CD14-positive monocyte (primary cell): Measurements from ENCODE around the gene MEGF6. TPM values are rescaled to one million over a fixed set of nuclear protein-coding genes. Genes with fewer than 3 reads are reported as not detected.

Source experiments
- DNase-seq, 3 donors: peaks; one replicate each; pipeline ENCODE4 v3.0.0-alpha.2; 2011 to 2022
- H2AFZ ChIP-seq: 2 replicates; pipeline ENCODE4 v1.6.0; 2012; ENCODE audit warnings: mild to moderate bottlenecking, low read depth, low read length, inconsistent platforms; ENCODE audit not compliant: insufficient read depth, poor library complexity, severe bottlenecking
- H3K27ac ChIP-seq, 2 donors: 1 replicate in 1 of 2; 2 replicates in 1 of 2; pipeline ENCODE4 v1.5.1; 2012 to 2013; ENCODE audit warnings: low read length in 2 of 2, control low read depth in 1 of 2, inconsistent platforms in 1 of 2, low read depth in 1 of 2, mild to moderate bottlenecking in 1 of 2
- H3K27me3 ChIP-seq, 2 donors: one replicate each; pipeline versions ENCODE4 v1.6.0 to v1.6.1; 2011 to 2013; ENCODE audit warnings: low read length in 2 of 2; ENCODE audit not compliant: control insufficient read depth in 2 of 2, insufficient read depth in 2 of 2
- H3K36me3 ChIP-seq, 2 donors: replicated peaks in 1 of 2; 1 replicate in 1 of 2; 2 replicates in 1 of 2; pipeline versions ENCODE4 v1.5.1 to v1.6.1; 2012 to 2013; ENCODE audit warnings: low read length in 2 of 2, control low read depth in 1 of 2, inconsistent platforms in 1 of 2, mild to moderate bottlenecking in 1 of 2; ENCODE audit not compliant: insufficient read depth in 2 of 2, control insufficient read depth in 1 of 2
- H3K4me1 ChIP-seq, 2 donors: 1 replicate in 1 of 2; 2 replicates in 1 of 2; pipeline versions ENCODE4 v1.5.1 to v1.6.1; 2012 to 2013; ENCODE audit warnings: low read length in 2 of 2, control low read depth in 1 of 2, inconsistent platforms in 1 of 2, mild to moderate bottlenecking in 1 of 2, moderate library complexity in 1 of 2; ENCODE audit not compliant: insufficient read depth in 2 of 2, control insufficient read depth in 1 of 2
- H3K4me2 ChIP-seq: replicated peaks from 2 replicates; pipeline ENCODE3; 2012; ENCODE audit warnings: low read length, moderate library complexity, mild to moderate bottlenecking; ENCODE audit not compliant: poor library complexity, severe bottlenecking; ENCODE audit errors: extremely low read depth
- H3K4me3 ChIP-seq, 3 experiments: fragments of 200-600 bp in 1 of 3; sonication (generic) in 1 of 3; replicated peaks in 1 of 3; 1 replicate in 2 of 3; 2 replicates in 1 of 3; pipeline ENCODE4 v1.5.1; 2011 to 2013; ENCODE audit warnings: low read length in 3 of 3, mild to moderate bottlenecking in 3 of 3, control low read depth in 2 of 3, low read depth in 2 of 3, inconsistent platforms in 1 of 3, moderate library complexity in 1 of 3
- H3K79me2 ChIP-seq: 2 replicates; pipeline ENCODE4 v1.6.0; 2012; ENCODE audit warnings: mild to moderate bottlenecking, control low read depth, inconsistent platforms, low read length, moderate library complexity; ENCODE audit not compliant: insufficient read depth
- H3K9ac ChIP-seq: 2 replicates; pipeline ENCODE4 v1.6.0; 2017; ENCODE audit warnings: low read length, mild to moderate bottlenecking; ENCODE audit not compliant: insufficient read depth, poor library complexity, severe bottlenecking
- H3K9me3 ChIP-seq, 2 donors: replicated peaks in 1 of 2; 1 replicate in 1 of 2; 2 replicates in 1 of 2; pipeline versions ENCODE4 v1.5.1 to v1.6.1; 2012 to 2013; ENCODE audit warnings: low read length in 2 of 2, control low read depth in 1 of 2; ENCODE audit not compliant: control insufficient read depth in 1 of 2, insufficient read depth in 1 of 2
- H4K20me1 ChIP-seq: 2 replicates; pipeline ENCODE4 v1.6.0; 2012; ENCODE audit warnings: mild to moderate bottlenecking, low read length, control low read depth, moderate library complexity; ENCODE audit not compliant: insufficient read depth
- H3K27ac Mint-ChIP-seq, 7 donors: one replicate each; pipeline ENCODE4 v1.8.0; 2020; ENCODE audit warnings: mild to moderate bottlenecking in 7 of 7, mixed read lengths in 7 of 7, moderate library complexity in 6 of 7, inconsistent platforms in 2 of 7
- H3K27me3 Mint-ChIP-seq, 3 donors: one replicate each; pipeline ENCODE4 v1.8.0; 2021 to 2022; ENCODE audit warnings: low read depth in 3 of 3, mild to moderate bottlenecking in 3 of 3, mixed read lengths in 3 of 3, moderate library complexity in 3 of 3, inconsistent platforms in 1 of 3
- H3K36me3 Mint-ChIP-seq, 2 donors: one replicate each; pipeline ENCODE4 v1.8.0; 2020; ENCODE audit warnings: mixed read lengths in 2 of 2, inconsistent platforms in 1 of 2, mild to moderate bottlenecking in 1 of 2
- H3K4me1 Mint-ChIP-seq: one replicate; pipeline ENCODE4 v1.8.0; 2020; ENCODE audit warnings: mild to moderate bottlenecking, mixed read lengths
- H3K4me3 Mint-ChIP-seq, 2 donors: one replicate each; pipeline ENCODE4 v1.8.0; 2020; ENCODE audit warnings: mild to moderate bottlenecking in 2 of 2, mixed read lengths in 2 of 2, moderate library complexity in 1 of 2
- H3K9me3 Mint-ChIP-seq, 7 donors: one replicate each; pipeline ENCODE4 v1.8.0; 2020 to 2022; ENCODE audit warnings: mixed read lengths in 7 of 7, mild to moderate bottlenecking in 6 of 7, moderate library complexity in 6 of 7, inconsistent platforms in 2 of 7
- WGBS: methylation state at CpG from one replicate; pipeline ENCODE4 v1.1.5; 2013; ENCODE audit warnings: missing lambda C conversion rate; ENCODE audit not compliant: insufficient coverage; 5-methylcytosine and 5-hydroxymethylcytosine counted together
- intact Hi-C, 2 donors: fragments of 100-400 bp; cut with micrococcal nuclease; formaldehyde crosslinking; loops; one replicate each; pipeline versions ENCODE4 v1.15.0 to v1.15.1; 2023
- polyA plus RNA-seq, 3 donors: library from polyadenylated mRNA; depleted of rRNA in 1 of 3; unstranded in 2 of 3; stranded (reverse) in 1 of 3; fragments of 300-500 nt in 2 of 3; fragments of >200 nt in 1 of 3; fragmentation: Illumina TruSeq in 2 of 3; gene quantifications; 1 replicate in 2 of 3; 2 replicates in 1 of 3; pipeline ENCODE4 v1.2.3, GENCODE V29; 2012 to 2021
- TF ChIP-seq, protein P1 (sequence below): fragments of 200-600 bp; IDR thresholded peaks from one replicate; pipeline ENCODE4 v1.8.0; 2022; ENCODE audit warnings: antibody characterized with exemption, mild to moderate bottlenecking

The MEGF6 gene
- polyA plus RNA-seq, 3 donors: 0.39 to 3.8 (median 1.2) TPM

DNA sequence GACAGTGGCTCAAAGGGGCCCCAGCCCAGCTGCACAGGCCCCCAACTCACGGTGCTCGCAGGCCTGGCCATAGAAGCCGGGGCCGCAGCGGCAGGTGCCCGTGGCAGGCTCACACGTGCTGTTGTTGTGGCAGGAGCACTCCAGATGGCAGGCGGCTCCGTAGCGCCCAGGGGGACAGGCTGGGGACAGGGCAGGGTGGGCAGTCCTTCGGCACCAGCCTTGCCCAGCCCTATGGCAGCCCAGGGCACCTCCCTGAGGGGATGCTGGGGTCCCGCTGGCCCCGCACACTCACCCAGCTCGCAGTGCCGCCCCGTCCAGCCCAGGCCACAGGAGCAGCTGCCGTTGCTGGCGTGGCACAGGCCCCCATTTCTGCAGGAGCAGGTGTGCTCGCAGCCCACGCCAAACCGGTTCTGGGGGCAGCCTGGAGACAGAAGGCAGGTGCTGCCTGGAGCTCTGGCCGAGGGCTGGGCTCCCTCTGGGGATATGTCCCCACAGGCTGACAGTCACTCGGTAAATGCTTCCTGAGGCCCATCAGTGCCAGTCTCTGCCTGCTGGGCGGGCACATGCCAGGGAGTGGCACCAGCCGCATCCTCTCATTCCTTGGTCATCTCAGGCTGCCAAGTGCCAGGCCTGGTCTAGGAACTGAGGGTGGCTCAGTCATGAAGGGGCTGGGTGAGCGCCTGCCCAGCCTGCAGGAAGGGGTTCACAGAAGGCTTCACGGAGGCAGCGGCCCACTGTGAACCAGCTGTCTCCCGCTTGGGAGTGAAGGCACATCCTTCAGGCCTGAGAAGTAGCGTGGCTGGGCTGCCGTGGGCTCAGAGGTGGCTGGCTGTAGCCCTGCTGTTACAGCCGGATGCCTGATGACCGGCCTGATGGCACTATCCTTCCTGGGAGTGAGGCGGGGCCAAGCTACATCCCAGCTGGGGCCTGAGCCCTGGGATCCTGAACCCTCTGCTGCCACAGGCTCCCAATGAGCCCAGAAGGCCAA, 116.7 kb downstream of the MEGF6 start:
- TF ChIP-seq, protein P1, sequence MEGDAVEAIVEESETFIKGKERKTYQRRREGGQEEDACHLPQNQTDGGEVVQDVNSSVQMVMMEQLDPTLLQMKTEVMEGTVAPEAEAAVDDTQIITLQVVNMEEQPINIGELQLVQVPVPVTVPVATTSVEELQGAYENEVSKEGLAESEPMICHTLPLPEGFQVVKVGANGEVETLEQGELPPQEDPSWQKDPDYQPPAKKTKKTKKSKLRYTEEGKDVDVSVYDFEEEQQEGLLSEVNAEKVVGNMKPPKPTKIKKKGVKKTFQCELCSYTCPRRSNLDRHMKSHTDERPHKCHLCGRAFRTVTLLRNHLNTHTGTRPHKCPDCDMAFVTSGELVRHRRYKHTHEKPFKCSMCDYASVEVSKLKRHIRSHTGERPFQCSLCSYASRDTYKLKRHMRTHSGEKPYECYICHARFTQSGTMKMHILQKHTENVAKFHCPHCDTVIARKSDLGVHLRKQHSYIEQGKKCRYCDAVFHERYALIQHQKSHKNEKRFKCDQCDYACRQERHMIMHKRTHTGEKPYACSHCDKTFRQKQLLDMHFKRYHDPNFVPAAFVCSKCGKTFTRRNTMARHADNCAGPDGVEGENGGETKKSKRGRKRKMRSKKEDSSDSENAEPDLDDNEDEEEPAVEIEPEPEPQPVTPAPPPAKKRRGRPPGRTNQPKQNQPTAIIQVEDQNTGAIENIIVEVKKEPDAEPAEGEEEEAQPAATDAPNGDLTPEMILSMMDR: no peak
- no peaks in the 10 kb centered on the region for H3K27me3 ChIP-seq
- Mint-ChIP-seq H3K4me1 (peaks cover 4% of the 10 kb centered on the region), H3K4me3 (no peak overlapping the region), H3K27me3 (peaks cover 0 to 2% (median 0%) of the 10 kb centered on the region in 3 donors), H3K36me3 (no peaks in the 10 kb centered on the region), H3K9me3 (no peaks in the 10 kb centered on the region), H3K27ac (no peak overlapping the region)
- H3K9me3 ChIP-seq: no peaks in the 10 kb centered on the region
- no peaks in the 10 kb centered on the region for H3K36me3 ChIP-seq
- H3K27ac ChIP-seq: no peak overlapping the region
- H3K4me1 ChIP-seq: peaks cover 0 to 6% of the 10 kb centered on the region in 2 donors
- WGBS: 91% methylated on average over 34 of the region's 34 CpGs
- H3K9ac ChIP-seq: no peak overlapping the region
- H4K20me1 ChIP-seq: no peaks in the 10 kb centered on the region
- H3K79me2 ChIP-seq: no peaks in the 10 kb centered on the region
- intact Hi-C loops: loop anchor here in 1 of 2 donors (10.0 kb wide), 1 partner anchor 230 kb away; no protein-coding TSS in a partner anchor
- no peak overlapping the region for H3K4me3 ChIP-seq
- no peak overlapping the region for H2AFZ ChIP-seq
- H3K4me2 ChIP-seq: no peak overlapping the region
- no peak for DNase-seq

DNA sequence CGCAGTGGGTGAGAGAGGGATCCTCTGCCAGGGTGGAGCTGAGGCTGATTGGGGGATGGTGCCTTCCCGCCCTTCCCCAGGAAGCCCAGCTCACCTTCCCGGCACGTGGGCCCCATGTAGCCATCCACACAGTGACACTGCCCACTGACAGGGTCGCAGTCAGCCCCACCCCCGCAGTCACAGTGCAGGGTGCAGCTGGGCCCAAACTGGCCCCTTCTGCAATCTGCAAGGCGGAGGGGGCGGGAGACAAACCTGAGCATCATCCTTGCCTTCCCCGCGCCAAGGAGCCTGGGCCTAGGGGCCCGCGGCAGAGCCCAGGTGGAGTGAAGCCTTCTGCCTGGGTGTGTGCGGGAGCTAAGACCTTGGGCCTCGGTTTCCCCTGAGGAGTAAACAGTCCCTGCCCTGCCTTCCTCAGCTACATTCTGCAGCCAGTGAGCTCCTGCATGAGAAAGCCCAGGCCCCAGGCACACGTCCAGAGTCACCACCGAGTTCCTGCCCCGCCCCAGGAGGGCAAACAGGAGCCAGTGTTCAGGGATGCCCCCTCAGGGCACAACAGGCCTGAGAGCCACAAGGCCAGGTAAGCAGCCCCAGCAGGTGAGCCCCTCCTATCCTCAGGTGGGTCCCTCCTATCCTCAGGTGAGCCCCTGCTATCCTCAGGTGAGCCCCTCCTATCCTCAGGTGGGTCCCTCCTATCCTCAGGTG, 118.6 kb downstream of the MEGF6 start:
- H3K4me2 ChIP-seq: no peak overlapping the region
- H3K9me3 Mint-ChIP-seq: peaks cover 0 to 7% (median 5%) of the 10 kb centered on the region in 7 donors
- 86% methylated on average over 16 of the region's 17 CpGs for WGBS
- H3K36me3 Mint-ChIP-seq: no peaks in the 10 kb centered on the region
- H3K4me3 ChIP-seq: no peak overlapping the region
- H3K79me2 ChIP-seq: no peaks in the 10 kb centered on the region
- no peak overlapping the region for H3K4me3 Mint-ChIP-seq
- intact Hi-C loops: loop anchor here in 1 of 2 donors (10.0 kb wide), 1 partner anchor 232 kb away; no protein-coding TSS in a partner anchor
- peaks cover 4% of the 10 kb centered on the region for H3K4me1 Mint-ChIP-seq
- no peak for DNase-seq
- no peak overlapping the region for H2AFZ ChIP-seq
- H3K27me3 Mint-ChIP-seq: peaks cover 0 to 2% (median 0%) of the 10 kb centered on the region in 3 donors
- peaks cover 0 to 5% of the 10 kb centered on the region in 2 donors for H3K9me3 ChIP-seq
- no peak overlapping the region for H3K9ac ChIP-seq
- H3K27me3 ChIP-seq: no peaks in the 10 kb centered on the region
- H3K36me3 ChIP-seq: no peaks in the 10 kb centered on the region
- TF ChIP-seq, protein P1: no peak
- no peaks in the 10 kb centered on the region for H4K20me1 ChIP-seq
- no peak overlapping the region for H3K27ac Mint-ChIP-seq
- no peak overlapping the region for H3K27ac ChIP-seq
- peaks cover 0 to 6% of the 10 kb centered on the region in 2 donors for H3K4me1 ChIP-seq
